Sigmoid colon (tissue), 7 donors: ENCODE measurements around the gene TRAP1. TPM values are rescaled to one million over a fixed set of nuclear protein-coding genes. Genes with fewer than 3 reads are reported as not detected.

Experiments used
- DNase-seq: peaks from one replicate; pipeline ENCODE4 v3.0.0-alpha.2; 2019
- H3K27ac ChIP-seq, 4 donors: fragments of 200-600 bp; sonication (generic); one replicate each; pipeline ENCODE4 v1.5.1; 2016 to 2019; ENCODE audit warnings: mild to moderate bottlenecking in 1 of 4
- H3K27me3 ChIP-seq, 3 donors: fragments of 200-600 bp; sonication (generic); one replicate each; pipeline ENCODE4 v1.5.1; 2019; ENCODE audit warnings: mild to moderate bottlenecking in 1 of 3
- H3K36me3 ChIP-seq, 4 donors: fragments of 200-600 bp; sonication (generic); one replicate each; pipeline ENCODE4 v1.5.1; 2016 to 2019
- H3K4me1 ChIP-seq, 4 donors: fragments of 200-600 bp; sonication (generic); one replicate each; pipeline ENCODE4 v1.5.1; 2017 to 2019
- H3K4me3 ChIP-seq, 4 donors: fragments of 200-600 bp; sonication (generic); one replicate each; pipeline ENCODE4 v1.5.1; 2017 to 2019; ENCODE audit warnings: mild to moderate bottlenecking in 2 of 4, moderate library complexity in 1 of 4
- H3K9me3 ChIP-seq, 4 donors: fragments of 200-600 bp in 3 of 4; sonication (generic) in 3 of 4; one replicate each; pipeline versions ENCODE4 v1.5.1 to v1.6.1; 2013 to 2019
- EP300 ChIP-seq, 4 donors: sonication (generic); formaldehyde crosslinking; IDR thresholded peaks; one replicate each; pipeline ENCODE4 v1.6.1; 2017; ENCODE audit warnings: antibody characterized with exemption in 4 of 4
- POLR2A ChIP-seq, 2 donors: fragments of 450-650 bp; IDR thresholded peaks; one replicate each; pipeline ENCODE4 v1.6.1; 2016; ENCODE audit warnings: antibody characterized with exemption in 2 of 2, mild to moderate bottlenecking in 2 of 2, moderate library complexity in 2 of 2
- POLR2AphosphoS5 ChIP-seq, 4 donors: sonication (generic); formaldehyde crosslinking; IDR thresholded peaks; one replicate each; pipeline ENCODE4 v1.6.1; 2017; ENCODE audit warnings: antibody characterized with exemption in 4 of 4
- WGBS, 2 donors: extraction: QIAGEN DNeasy Blood & Tissue Kit; methylation state at CpG; one replicate each; pipeline ENCODE4 v1.1.7; 2013; 5-methylcytosine and 5-hydroxymethylcytosine counted together
- intact Hi-C: fragments of 100-400 bp; cut with DNase I; formaldehyde crosslinking; loops from one replicate; pipeline ENCODE4 v1.15.1; 2023
- polyA plus RNA-seq, 3 donors: library from polyadenylated mRNA; stranded (reverse); fragments of 200-250 nt; gene quantifications; one replicate each; pipeline ENCODE4 v1.2.3, GENCODE V29; 2013
- total RNA-seq, 4 donors: library from RNA; depleted of rRNA; stranded (reverse); fragments of >200 nt; gene quantifications; one replicate each; pipeline ENCODE4 v1.1.0, GENCODE V29; 2016
- TF ChIP-seq, protein P1 (sequence below), 4 experiments: fragments of 450-650 bp in 3 of 4; fragments of 200-600 bp in 1 of 4; IDR thresholded peaks; one replicate each; pipeline ENCODE4 v1.5.1; 2016 to 2019; ENCODE audit warnings: antibody characterized with exemption in 4 of 4, mild to moderate bottlenecking in 3 of 4, moderate library complexity in 2 of 4
- donor health status: healthy with polysubstance abuse.
- donor health status: Bipolar disorder and iron deficiency.
- donor health status: healthy.

Gene TRAP1
- total and polyA plus RNA-seq, 7 donors: 17.4 to 64.9 (median 45.6) TPM

DNA sequence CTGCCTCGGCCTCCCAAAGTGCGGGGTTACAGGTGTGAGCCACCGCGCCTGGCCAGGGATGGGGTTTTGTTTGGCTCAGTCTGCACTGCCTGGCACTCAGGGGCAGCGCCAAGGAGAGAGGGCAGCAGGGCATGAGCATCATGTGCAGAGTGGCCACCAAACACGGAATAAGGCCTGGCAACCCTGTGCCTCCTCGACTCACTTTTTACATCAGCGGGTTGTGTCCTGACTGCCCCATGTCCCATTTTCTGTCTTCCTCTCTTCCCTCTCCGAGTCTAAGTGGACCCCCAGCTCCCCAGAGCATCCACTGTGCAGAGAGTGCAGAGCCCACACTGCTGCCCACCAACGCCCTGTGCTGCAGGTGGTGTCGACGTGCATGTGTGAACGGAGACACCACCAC lies 18.2 kb upstream of the TRAP1 start:
- DNase-seq: peak; percentile 48
- TF ChIP-seq, protein P1, sequence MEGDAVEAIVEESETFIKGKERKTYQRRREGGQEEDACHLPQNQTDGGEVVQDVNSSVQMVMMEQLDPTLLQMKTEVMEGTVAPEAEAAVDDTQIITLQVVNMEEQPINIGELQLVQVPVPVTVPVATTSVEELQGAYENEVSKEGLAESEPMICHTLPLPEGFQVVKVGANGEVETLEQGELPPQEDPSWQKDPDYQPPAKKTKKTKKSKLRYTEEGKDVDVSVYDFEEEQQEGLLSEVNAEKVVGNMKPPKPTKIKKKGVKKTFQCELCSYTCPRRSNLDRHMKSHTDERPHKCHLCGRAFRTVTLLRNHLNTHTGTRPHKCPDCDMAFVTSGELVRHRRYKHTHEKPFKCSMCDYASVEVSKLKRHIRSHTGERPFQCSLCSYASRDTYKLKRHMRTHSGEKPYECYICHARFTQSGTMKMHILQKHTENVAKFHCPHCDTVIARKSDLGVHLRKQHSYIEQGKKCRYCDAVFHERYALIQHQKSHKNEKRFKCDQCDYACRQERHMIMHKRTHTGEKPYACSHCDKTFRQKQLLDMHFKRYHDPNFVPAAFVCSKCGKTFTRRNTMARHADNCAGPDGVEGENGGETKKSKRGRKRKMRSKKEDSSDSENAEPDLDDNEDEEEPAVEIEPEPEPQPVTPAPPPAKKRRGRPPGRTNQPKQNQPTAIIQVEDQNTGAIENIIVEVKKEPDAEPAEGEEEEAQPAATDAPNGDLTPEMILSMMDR (IDR thresholded peaks at IDR 0.05): no peak
- no peak for TF ChIP-seq POLR2A (IDR thresholded peaks at IDR 0.05)
- TF ChIP-seq POLR2AphosphoS5 (IDR thresholded peaks at IDR 0.05): no peak
- no peak for TF ChIP-seq EP300 (IDR thresholded peaks at IDR 0.05)
- 97% methylated on average over 13 of the region's 13 CpGs for WGBS, 2 donors
- Histone ChIP-seq H3K27me3 (no peaks in the 10 kb centered on the region), H3K4me3 (no peak overlapping the region), H3K4me1 (no peaks in the 10 kb centered on the region), H3K27ac (no peak overlapping the region), H3K36me3 (peaks cover 45 to 97% (median 80%) of the 10 kb centered on the region in 4 donors), H3K9me3 (no peaks in the 10 kb centered on the region)
- intact Hi-C loops: no loop called here

GRCh38 chr16:3734758-3735221 lies 17.5 kb upstream of the TRAP1 start:
- WGBS, 2 donors: 96% methylated on average over 25 of the region's 25 CpGs
- Histone ChIP-seq H3K27me3 (no peaks in the 10 kb centered on the region), H3K4me1 (no peaks in the 10 kb centered on the region), H3K4me3 (no peak overlapping the region), H3K36me3 (peaks cover 44 to 97% (median 81%) of the 10 kb centered on the region in 4 donors), H3K9me3 (no peaks in the 10 kb centered on the region), H3K27ac (no peak overlapping the region)
- TF ChIP-seq, protein P1 (IDR thresholded peaks at IDR 0.05): no peak
- TF ChIP-seq POLR2AphosphoS5 (IDR thresholded peaks at IDR 0.05): no peak
- TF ChIP-seq POLR2A (IDR thresholded peaks at IDR 0.05): no peak
- TF ChIP-seq EP300 (IDR thresholded peaks at IDR 0.05): no peak
- intact Hi-C loops: no loop called here
- DNase-seq: peak; percentile 60

DNA sequence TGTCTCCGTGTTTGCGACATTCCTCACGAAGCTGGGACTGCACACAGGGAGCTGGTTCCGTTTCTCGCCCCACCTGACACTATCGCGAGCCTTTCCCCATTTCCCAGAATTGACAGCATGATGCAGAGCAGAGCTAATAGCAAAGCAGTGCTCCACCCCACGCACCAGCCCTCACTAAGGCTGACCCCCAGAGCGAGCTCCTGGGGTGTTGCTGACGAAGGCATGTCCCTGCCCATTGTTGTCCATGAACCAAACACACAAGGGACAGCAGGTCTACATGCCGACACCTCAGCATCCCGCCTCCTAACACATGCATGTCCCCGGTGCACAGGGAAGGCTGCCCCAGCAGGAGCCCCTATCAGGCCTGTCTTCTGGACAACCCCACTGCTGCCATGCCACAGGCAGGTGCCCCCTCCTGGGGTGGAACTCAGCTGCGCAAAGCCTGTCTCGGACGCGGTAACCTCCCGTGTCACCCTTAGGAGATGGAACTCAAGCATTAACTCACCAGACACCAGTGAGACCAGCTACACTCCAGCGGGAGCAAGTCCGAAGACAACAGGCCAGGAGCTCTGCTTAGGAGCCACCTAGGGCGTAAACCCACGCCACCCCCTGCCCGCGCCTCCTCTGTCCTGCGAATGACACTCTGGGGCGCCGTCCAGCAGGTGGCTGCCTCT lies 16.9 kb upstream of the TRAP1 start:
- Histone ChIP-seq H3K36me3 (peaks cover 43 to 97% (median 81%) of the 10 kb centered on the region in 4 donors), H3K27ac (no peak overlapping the region), H3K4me1 (no peaks in the 10 kb centered on the region), H3K4me3 (no peak overlapping the region), H3K27me3 (no peaks in the 10 kb centered on the region), H3K9me3 (no peaks in the 10 kb centered on the region)
- 98% methylated on average over 27 of the region's 27 CpGs for WGBS, 2 donors
- intact Hi-C loops: no loop called here
- TF ChIP-seq, protein P1 (IDR thresholded peaks at IDR 0.05): no peak
- TF ChIP-seq POLR2A (IDR thresholded peaks at IDR 0.05): no peak
- TF ChIP-seq POLR2AphosphoS5 (IDR thresholded peaks at IDR 0.05): no peak
- no peak for TF ChIP-seq EP300 (IDR thresholded peaks at IDR 0.05)
- DNase-seq: peak; percentile 50

DNA sequence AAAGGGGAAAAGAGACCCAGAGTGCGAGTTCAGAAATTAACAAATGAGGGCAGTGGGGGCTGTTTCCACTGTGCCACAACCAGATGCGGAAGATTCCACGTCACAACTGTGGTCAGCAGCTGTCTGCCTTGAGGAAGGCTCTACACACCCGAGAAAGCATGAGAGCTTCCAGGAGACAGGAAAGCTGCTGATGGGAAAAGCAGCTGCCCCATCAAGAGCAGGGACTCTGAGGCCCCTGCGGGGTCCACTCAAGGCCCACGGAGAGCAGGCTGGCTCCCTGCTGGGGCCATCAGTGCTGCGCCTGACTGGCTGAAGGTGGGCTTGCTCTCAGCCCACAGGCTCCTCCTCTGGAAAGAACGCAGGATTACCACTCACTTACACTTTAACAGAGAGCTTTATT lies 14.8 kb upstream of the TRAP1 start:
- H3K9me3 ChIP-seq: no peaks in the 10 kb centered on the region
- H3K27me3 ChIP-seq: no peaks in the 10 kb centered on the region
- TF ChIP-seq EP300 (IDR thresholded peaks at IDR 0.05) (no peak), POLR2AphosphoS5 (IDR thresholded peaks at IDR 0.05) (no peak), POLR2A (IDR thresholded peaks at IDR 0.05) (no peak)
- TF ChIP-seq, protein P1 (IDR thresholded peaks at IDR 0.05): no peak
- 92 to 94% methylated on average over 8 of the region's 8 CpGs for WGBS, 2 donors
- peaks cover 51 to 95% (median 84%) of the 10 kb centered on the region in 4 donors for H3K36me3 ChIP-seq
- DNase-seq: peak; percentile 18
- no peaks in the 10 kb centered on the region for H3K4me1 ChIP-seq
- no peak overlapping the region for H3K4me3 ChIP-seq
- H3K27ac ChIP-seq: no peak overlapping the region
- intact Hi-C loops: no loop called here
